Activated T-cell treated with anti-CD3 and anti-CD28 coated beads for 48 hours (primary cell): ENCODE measurements around the gene PSMC1.
"Not testable (repeated sequence)": the region's sequence is repeated elsewhere in the genome, so short reads cannot be mapped to it uniquely, and the experiment has no call there.

ENCODE experiments used
- DNase-seq: peaks from one replicate; pipeline ENCODE4 v3.0.0-alpha.2; 2020; ENCODE audit warnings: low read depth

Gene PSMC1

GRCh38 chr14:90256354-90257131 lies at the start of gene PSMC1:
TSS of gene PSMC1 (plus strand) at chr14:90256553. CDS start at chr14:90256598, 45 bp downstream.
- DNase-seq: peak; percentile 84

GRCh38 chr14:90213099-90213748 lies 43.1 kb upstream of the PSMC1 start:
- DNase-seq: no peak

- no peak for DNase-seq
Observed at GRCh38 chr14:90228478-90228877, 27.9 kb upstream of the PSMC1 start.

GRCh38 chr14:90229942-90230341 lies 26.4 kb upstream of the PSMC1 start:
- DNase-seq: not testable (repeated sequence)

GRCh38 chr14:90235179-90235976 lies 21.0 kb upstream of the PSMC1 start:
- DNase-seq: peak; percentile 63

GRCh38 chr14:90239139-90239538 lies 17.2 kb upstream of the PSMC1 start:
- no peak for DNase-seq

GRCh38 chr14:90242444-90242843 lies 13.9 kb upstream of the PSMC1 start:
- DNase-seq: no peak

- DNase-seq: no peak
Observed at GRCh38 chr14:90246936-90247335, 9.4 kb upstream of the PSMC1 start.

- DNase-seq: not testable (repeated sequence)
Observed at GRCh38 chr14:90247441-90247840, 8.9 kb upstream of the PSMC1 start.

GRCh38 chr14:90248594-90248993 lies 7.8 kb upstream of the PSMC1 start:
- DNase-seq: no peak

GRCh38 chr14:90253826-90254225 lies 2.5 kb upstream of the PSMC1 start:
- no peak for DNase-seq

- no peak for DNase-seq
Observed at GRCh38 chr14:90255871-90256270, 482 bp upstream of the PSMC1 start.

GRCh38 chr14:90263748-90264449 lies 7.5 kb downstream of the PSMC1 start:
- DNase-seq: no peak

GRCh38 chr14:90266441-90267154 lies 10.2 kb downstream of the PSMC1 start:
- no peak for DNase-seq

GRCh38 chr14:90268420-90268819 lies 12.1 kb downstream of the PSMC1 start:
- no peak for DNase-seq

GRCh38 chr14:90272523-90272922 lies 16.2 kb downstream of the PSMC1 start:
- no peak for DNase-seq

- DNase-seq: no peak
Observed at GRCh38 chr14:90273532-90273931, 17.2 kb downstream of the PSMC1 start.

- DNase-seq: no peak
Observed at GRCh38 chr14:90274019-90274418, 17.7 kb downstream of the PSMC1 start.

- DNase-seq: no peak
Observed at GRCh38 chr14:90274808-90275457, 18.6 kb downstream of the PSMC1 start.

GRCh38 chr14:90275458-90275814 lies 19.1 kb downstream of the PSMC1 start:
- no peak for DNase-seq

- peak; percentile 23 for DNase-seq
Observed at GRCh38 chr14:90275820-90276219, 19.5 kb downstream of the PSMC1 start.
